Mesendoderm (in vitro differentiated cells): ENCODE measurements around the gene NPEPL1.
A peak's percentile ranks its signal among the peaks of the same experiment; 100 is the strongest.

ENCODE experiments used
- DNase-seq: peaks from one replicate; pipeline ENCODE4 v3.0.0; 2013
- H2AK5ac ChIP-seq: 2 replicates; pipeline ENCODE4 v1.6.1; 2013; ENCODE audit warnings: low read length, inconsistent platforms
- H2BK120ac ChIP-seq: 2 replicates; pipeline ENCODE4 v1.6.1; 2013; ENCODE audit warnings: low read depth, mild to moderate bottlenecking, low read length, moderate library complexity, mixed read lengths
- H2BK15ac ChIP-seq: replicated peaks from 2 replicates; pipeline ENCODE4 v1.6.1; 2013; ENCODE audit warnings: low read depth, mild to moderate bottlenecking, moderate library complexity
- H2BK5ac ChIP-seq: 2 replicates; pipeline ENCODE4 v1.6.1; 2013; ENCODE audit warnings: low read length, inconsistent platforms
- H3K18ac ChIP-seq: 2 replicates; pipeline ENCODE4 v1.6.1; 2013; ENCODE audit warnings: mild to moderate bottlenecking, low read length, mixed read lengths
- H3K23ac ChIP-seq: one replicate; pipeline ENCODE4 v1.6.1; 2013; ENCODE audit warnings: low read length
- H3K27ac ChIP-seq: 2 replicates; pipeline ENCODE4 v1.5.1; 2013; ENCODE audit warnings: low read depth, mild to moderate bottlenecking, inconsistent platforms, low read length, moderate library complexity
- H3K27me3 ChIP-seq: 2 replicates; pipeline ENCODE4 v1.6.1; 2013; ENCODE audit warnings: low read length, control low read depth, mild to moderate bottlenecking, inconsistent platforms; ENCODE audit not compliant: insufficient read depth, poor library complexity
- H3K36me3 ChIP-seq: 2 replicates; pipeline ENCODE4 v1.6.1; 2013; ENCODE audit warnings: low read length, inconsistent platforms; ENCODE audit not compliant: control insufficient read depth, insufficient read depth
- H3K4ac ChIP-seq: one replicate; pipeline ENCODE4 v1.6.1; 2013; ENCODE audit warnings: low read depth, mild to moderate bottlenecking, low read length, moderate library complexity
- H3K4me1 ChIP-seq: 2 replicates; pipeline ENCODE4 v1.6.1; 2013; ENCODE audit warnings: low read depth, low read length, inconsistent platforms; ENCODE audit not compliant: control insufficient read depth
- H3K4me2 ChIP-seq: 2 replicates; pipeline ENCODE4 v1.6.1; 2013; ENCODE audit warnings: low read length
- H3K4me3 ChIP-seq: 2 replicates; pipeline ENCODE4 v1.5.1; 2013; ENCODE audit warnings: mild to moderate bottlenecking, low read length
- H3K56ac ChIP-seq: one replicate; pipeline ENCODE4 v1.6.1; 2013; ENCODE audit warnings: low read length
- H3K79me1 ChIP-seq: 2 replicates; pipeline ENCODE4 v1.6.1; 2013; ENCODE audit warnings: low read length, inconsistent platforms
- H3K79me2 ChIP-seq: 2 replicates; pipeline ENCODE4 v1.6.1; 2013; ENCODE audit warnings: mild to moderate bottlenecking, low read length; ENCODE audit not compliant: control insufficient read depth, insufficient read depth
- H3K9ac ChIP-seq: 2 replicates; pipeline ENCODE4 v1.6.1; 2013; ENCODE audit warnings: low read length, inconsistent platforms
- H4K5ac ChIP-seq: one replicate; pipeline ENCODE4 v1.6.1; 2013; ENCODE audit warnings: low read length
- H4K8ac ChIP-seq: one replicate; pipeline ENCODE4 v1.6.1; 2013; ENCODE audit warnings: low read depth, mild to moderate bottlenecking, control low read depth, low read length, moderate library complexity
- WGBS: extraction: QIAGEN DNeasy Blood & Tissue Kit; methylation state at CpG from one replicate; pipeline ENCODE4 v1.1.7; 2013; ENCODE audit warnings: low lambda C conversion rate, missing lambda C conversion rate; ENCODE audit not compliant: insufficient coverage; ENCODE audit errors: extremely low coverage; 5-methylcytosine and 5-hydroxymethylcytosine counted together

The NPEPL1 gene

DNA sequence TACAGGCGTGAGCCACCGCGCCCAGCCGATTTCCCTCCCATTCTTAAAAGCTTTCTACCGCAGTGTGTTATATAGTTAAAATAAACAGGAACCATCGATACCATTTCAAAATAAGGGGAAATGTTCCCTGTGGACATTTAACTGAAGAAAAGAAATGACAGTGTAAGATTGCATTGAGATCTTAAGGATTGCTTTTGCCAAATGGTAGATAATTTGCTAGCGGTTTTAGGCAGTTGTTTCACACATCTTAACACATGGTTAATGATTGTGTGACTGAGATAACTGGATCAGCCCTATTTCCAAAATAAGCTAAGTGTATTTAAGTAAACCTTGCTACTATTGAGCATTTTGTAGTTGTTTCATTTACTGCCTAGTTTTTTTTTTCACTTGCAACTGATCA, 25.9 kb upstream of the NPEPL1 start:
- no peak overlapping the region for H3K4me3 ChIP-seq
- H3K4ac ChIP-seq, result no peak overlapping the region
- no peak overlapping the region for H3K27ac ChIP-seq
- peak; percentile 51 for DNase-seq
- H3K79me1 ChIP-seq, result peaks cover 17% of the 10 kb centered on the region
- H3K9ac ChIP-seq, result no peak overlapping the region
- H4K5ac ChIP-seq, result no peak overlapping the region
- no peak overlapping the region for H3K18ac ChIP-seq
- no peak overlapping the region for H2BK120ac ChIP-seq
- no peak overlapping the region for H2BK15ac ChIP-seq
- WGBS, result no CpG with 5 or more reads among the region's 7 CpGs
- no peak overlapping the region for H4K8ac ChIP-seq
- peaks cover 3% of the 10 kb centered on the region for H3K36me3 ChIP-seq
- no peak overlapping the region for H3K4me2 ChIP-seq
- H3K27me3 ChIP-seq, result no peaks in the 10 kb centered on the region
- peaks cover 10% of the 10 kb centered on the region for H3K4me1 ChIP-seq
- H3K56ac ChIP-seq, result no peak overlapping the region
- H3K79me2 ChIP-seq, result peaks cover 19% of the 10 kb centered on the region
- no peak overlapping the region for H3K23ac ChIP-seq
- no peak overlapping the region for H2AK5ac ChIP-seq
- H2BK5ac ChIP-seq, result no peak overlapping the region

DNA sequence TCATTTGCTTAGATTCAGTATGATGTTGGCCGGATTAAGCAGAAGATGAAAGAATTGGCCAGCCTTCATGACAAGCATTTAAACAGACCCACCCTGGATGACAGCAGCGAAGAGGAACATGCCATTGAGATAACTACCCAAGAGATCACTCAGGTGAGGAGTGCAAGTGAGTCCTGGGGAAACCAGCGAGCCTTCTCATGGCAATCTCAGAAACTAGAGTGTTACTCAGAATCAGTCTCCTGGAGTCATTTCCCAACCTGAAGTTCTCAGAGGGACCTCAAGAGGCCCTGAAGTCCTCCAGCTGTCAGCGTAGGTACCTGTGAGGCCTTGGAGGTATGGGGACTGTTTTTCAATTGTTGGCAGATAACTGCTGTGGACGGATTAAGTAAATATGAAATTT, 24.6 kb upstream of the NPEPL1 start:
- H2BK5ac ChIP-seq, result no peak overlapping the region
- peak overlapping the region; percentile 41 for H3K18ac ChIP-seq
- no CpG with 5 or more reads among the region's 5 CpGs for WGBS
- no peak overlapping the region for H3K9ac ChIP-seq
- no peak overlapping the region for H3K23ac ChIP-seq
- peaks cover 3% of the 10 kb centered on the region for H3K36me3 ChIP-seq
- H4K5ac ChIP-seq, result no peak overlapping the region
- H2BK120ac ChIP-seq, result no peak overlapping the region
- H2AK5ac ChIP-seq, result no peak overlapping the region
- H3K4ac ChIP-seq, result no peak overlapping the region
- peaks cover 10% of the 10 kb centered on the region for H3K4me1 ChIP-seq
- H3K4me2 ChIP-seq, result no peak overlapping the region
- H3K79me1 ChIP-seq, result peaks cover 12% of the 10 kb centered on the region
- H4K8ac ChIP-seq, result no peak overlapping the region
- H2BK15ac ChIP-seq, result no peak overlapping the region
- no peak overlapping the region for H3K56ac ChIP-seq
- H3K27ac ChIP-seq, result no peak overlapping the region
- DNase-seq, result peak; percentile 51
- no peaks in the 10 kb centered on the region for H3K27me3 ChIP-seq
- H3K79me2 ChIP-seq, result peaks cover 12% of the 10 kb centered on the region
- H3K4me3 ChIP-seq, result no peak overlapping the region

DNA sequence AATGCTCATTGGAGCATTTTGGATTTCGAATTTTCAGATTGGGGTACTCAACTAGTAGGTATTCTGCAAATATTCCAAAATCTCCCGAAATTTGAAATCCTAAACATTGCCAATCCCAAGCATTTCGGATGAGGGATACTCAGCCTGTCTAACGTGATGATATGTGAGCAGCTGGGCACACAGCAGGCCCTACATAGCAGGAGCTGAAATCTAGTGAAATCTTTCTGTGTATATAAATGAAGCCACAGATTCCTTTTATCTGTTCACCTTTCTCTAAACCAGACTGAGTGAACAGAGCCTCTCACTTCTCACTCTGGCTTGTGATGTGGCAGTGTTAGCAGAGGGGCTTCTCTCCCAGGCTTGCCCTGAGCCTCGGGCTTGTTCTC, 23.7 kb upstream of the NPEPL1 start:
- Histone ChIP-seq H3K4me2 (no peak overlapping the region), H3K79me2 (peaks cover 8% of the 10 kb centered on the region)

DNA sequence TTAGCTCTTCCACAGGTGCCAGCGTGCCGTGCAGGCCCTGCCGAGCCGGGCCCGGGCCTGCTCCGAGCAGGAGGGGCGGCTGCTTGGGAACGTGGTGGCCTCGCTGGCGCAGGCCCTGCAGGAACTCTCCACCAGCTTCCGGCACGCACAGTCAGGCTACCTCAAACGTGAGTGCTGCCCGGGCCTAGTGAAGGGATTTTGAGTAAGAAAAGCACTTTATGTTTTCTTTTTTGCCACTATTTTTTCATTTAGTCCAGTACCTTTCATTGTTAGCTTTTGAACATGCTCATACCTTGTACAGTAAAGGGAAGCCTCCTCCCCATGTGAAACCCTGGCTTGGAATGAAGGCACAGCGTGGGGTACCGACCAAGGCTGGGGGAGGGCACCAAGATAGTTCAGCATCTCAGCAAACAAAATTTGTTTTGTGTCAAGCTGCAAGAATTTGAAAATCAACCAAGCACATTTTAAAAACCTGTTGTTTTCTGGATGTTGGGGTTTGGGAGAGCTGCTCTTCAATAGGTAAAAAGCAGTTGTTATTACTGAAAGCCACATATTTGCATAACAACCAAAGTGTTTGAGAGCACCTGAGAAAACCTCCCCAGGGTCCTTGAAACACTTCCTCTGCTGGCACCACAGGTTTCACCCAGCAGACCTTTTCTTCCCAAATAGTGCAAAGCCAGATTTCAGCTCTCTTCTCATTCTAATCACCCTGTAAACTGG, 23.2 kb upstream of the NPEPL1 start:
- Histone ChIP-seq H4K5ac (no peak overlapping the region), H3K27me3 (no peaks in the 10 kb centered on the region), H2BK120ac (no peak overlapping the region), H3K4me2 (no peak overlapping the region), H3K36me3 (peaks cover 5% of the 10 kb centered on the region), H3K4me1 (peaks cover 10% of the 10 kb centered on the region), H3K56ac (peak overlapping the region; percentile 40), H4K8ac (no peak overlapping the region), H2BK15ac (no peak overlapping the region), H3K23ac (no peak overlapping the region), H3K4ac (no peak overlapping the region), H2AK5ac (no peak overlapping the region), H3K18ac (peak overlapping the region; percentile 4), H3K27ac (peak overlapping the region; percentile 91), H3K79me1 (peaks cover 8% of the 10 kb centered on the region), H2BK5ac (peak overlapping the region; percentile 54), H3K79me2 (peaks cover 8% of the 10 kb centered on the region), H3K4me3 (no peak overlapping the region), H3K9ac (peak overlapping the region; percentile 44)
- DNase-seq, result peak; percentile 81
- WGBS, result no CpG with 5 or more reads among the region's 16 CpGs

More for the DNA sequence above, 23.7 kb upstream of the NPEPL1 start:
- H4K8ac ChIP-seq, result no peak overlapping the region
- H4K5ac ChIP-seq, result no peak overlapping the region
- H3K56ac ChIP-seq, result peak overlapping the region; percentile 40
- no peak overlapping the region for H2BK5ac ChIP-seq
- H3K27ac ChIP-seq, result peak overlapping the region; percentile 91
- peak overlapping the region; percentile 76 for H2BK120ac ChIP-seq
- H3K4ac ChIP-seq, result no peak overlapping the region
- peak overlapping the region; percentile 4 for H3K18ac ChIP-seq
- DNase-seq, result no peak
- H3K79me1 ChIP-seq, result peaks cover 8% of the 10 kb centered on the region
- peaks cover 10% of the 10 kb centered on the region for H3K4me1 ChIP-seq
- H3K27me3 ChIP-seq, result no peaks in the 10 kb centered on the region
- H2BK15ac ChIP-seq, result no peak overlapping the region
- H3K4me3 ChIP-seq, result no peak overlapping the region
- WGBS, result no CpG with 5 or more reads among the region's 5 CpGs
- peaks cover 5% of the 10 kb centered on the region for H3K36me3 ChIP-seq
- H2AK5ac ChIP-seq, result no peak overlapping the region
- peak overlapping the region; percentile 44 for H3K9ac ChIP-seq
- no peak overlapping the region for H3K23ac ChIP-seq

DNA sequence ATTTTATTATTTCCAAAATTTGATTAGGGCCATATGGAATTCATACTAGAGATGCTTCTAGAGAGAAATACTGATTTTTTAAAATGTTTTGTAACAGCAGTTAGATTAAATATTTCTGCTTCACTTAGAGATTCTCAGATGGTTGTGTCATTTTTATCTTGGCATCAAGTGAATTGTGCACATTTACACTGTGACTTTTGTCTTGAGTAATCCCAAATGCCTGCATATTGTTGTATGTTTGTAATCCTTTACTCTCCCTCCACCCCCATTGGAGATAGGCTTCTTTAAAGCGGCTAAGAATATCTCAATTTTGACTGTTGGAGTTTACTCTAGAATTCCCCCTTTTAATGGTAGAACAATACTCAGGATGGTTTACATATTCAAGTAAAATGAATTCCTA, 22.5 kb upstream of the NPEPL1 start:
- Histone ChIP-seq H3K79me1 (peaks cover 6% of the 10 kb centered on the region), H3K4me1 (peaks cover 10% of the 10 kb centered on the region), H3K36me3 (peaks cover 5% of the 10 kb centered on the region), H4K5ac (no peak overlapping the region), H3K18ac (no peak overlapping the region), H4K8ac (no peak overlapping the region), H2AK5ac (no peak overlapping the region), H3K27ac (no peak overlapping the region), H3K79me2 (peaks cover 5% of the 10 kb centered on the region), H3K4me2 (no peak overlapping the region), H2BK15ac (no peak overlapping the region), H2BK120ac (no peak overlapping the region), H3K27me3 (no peaks in the 10 kb centered on the region), H3K4me3 (no peak overlapping the region), H3K9ac (no peak overlapping the region), H3K56ac (no peak overlapping the region), H2BK5ac (no peak overlapping the region), H3K4ac (no peak overlapping the region), H3K23ac (no peak overlapping the region)
- no CpG with 5 or more reads among the region's 1 CpG for WGBS
- no peak for DNase-seq

DNA sequence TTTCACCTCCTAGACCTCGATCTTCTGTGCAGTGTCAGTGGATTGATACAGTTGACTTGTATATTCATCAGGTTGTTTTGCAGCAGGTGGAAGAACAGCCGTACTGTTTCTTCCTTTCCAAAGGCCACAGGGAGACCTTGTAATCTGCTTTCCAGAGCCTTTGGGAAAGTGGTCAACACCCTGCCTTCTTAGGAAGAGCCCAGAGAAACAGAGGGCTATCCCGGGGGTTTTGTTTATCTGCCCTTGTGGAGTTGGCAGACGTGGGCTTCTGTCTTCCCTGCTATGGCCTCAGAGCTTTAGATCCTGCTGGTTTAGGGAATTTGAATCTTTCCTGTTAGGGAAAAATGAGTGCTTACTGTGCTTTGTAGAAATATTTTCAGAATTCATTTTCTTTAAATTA, 21.9 kb upstream of the NPEPL1 start:
- no peak overlapping the region for H3K18ac ChIP-seq
- peaks cover 5% of the 10 kb centered on the region for H3K36me3 ChIP-seq
- no peak overlapping the region for H3K23ac ChIP-seq
- peaks cover 1% of the 10 kb centered on the region for H3K79me2 ChIP-seq
- WGBS, result no CpG with 5 or more reads among the region's 4 CpGs
- H3K4me1 ChIP-seq, result peaks cover 10% of the 10 kb centered on the region
- H2BK15ac ChIP-seq, result no peak overlapping the region
- no peaks in the 10 kb centered on the region for H3K27me3 ChIP-seq
- no peak overlapping the region for H4K8ac ChIP-seq
- no peak overlapping the region for H4K5ac ChIP-seq
- DNase-seq, result no peak
- no peak overlapping the region for H3K4me3 ChIP-seq
- no peak overlapping the region for H3K4ac ChIP-seq
- H3K79me1 ChIP-seq, result peaks cover 4% of the 10 kb centered on the region
- peak overlapping the region; percentile 53 for H2BK5ac ChIP-seq
- peak overlapping the region; percentile 43 for H3K27ac ChIP-seq
- H3K4me2 ChIP-seq, result no peak overlapping the region
- H2BK120ac ChIP-seq, result no peak overlapping the region
- H2AK5ac ChIP-seq, result no peak overlapping the region
- peak overlapping the region; percentile 22 for H3K9ac ChIP-seq
- peak overlapping the region; percentile 73 for H3K56ac ChIP-seq
